BJ (cell line): ENCODE results near the gene PHACTR3. TPM values are rescaled to one million over a fixed set of nuclear protein-coding genes. Genes with fewer than 3 reads are reported as not detected.

Experiments used
- CTCF ChIA-PET: fragments of 350-600 bp; formaldehyde crosslinking; extraction: SDS; loops from one replicate; lab custom pipeline; 2021; ENCODE audit warnings: antibody characterized with exemption, inconsistent platforms; lab: Yijun Ruan, JAX
- POLR2A ChIA-PET: fragments of 300-600 bp; sonication (Branson Sonifier 250); formaldehyde crosslinking; extraction: SDS; loops from one replicate; lab custom pipeline; 2021; ENCODE audit warnings: antibody characterized with exemption; lab: Charles Lee
- DNase-seq: peaks from one replicate; pipeline ENCODE4 v3.0.0-alpha.2; 2011; ENCODE audit warnings: low read depth
- H3K27me3 ChIP-seq: 2 replicates; pipeline ENCODE4 v1.6.0; 2011; ENCODE audit warnings: low read length; ENCODE audit not compliant: control insufficient read depth, insufficient read depth
- H3K36me3 ChIP-seq: 2 replicates; pipeline ENCODE4 v1.5.1; 2011; ENCODE audit warnings: low read length; ENCODE audit not compliant: control insufficient read depth, insufficient read depth
- H3K4me3 ChIP-seq: 2 replicates; pipeline ENCODE4 v1.5.1; 2011; ENCODE audit warnings: low read depth, mild to moderate bottlenecking, control low read depth, low read length
- polyA plus RNA-seq: library from polyadenylated mRNA; depleted of rRNA; stranded (reverse); fragments of >200 nt; gene quantifications from 2 replicates; pipeline ENCODE4 v1.2.3, GENCODE V29; 2011
- TF ChIP-seq, protein P1 (sequence below): IDR thresholded peaks from 2 replicates; pipeline ENCODE4 v1.5.1; 2011; ENCODE audit warnings: low read depth, mild to moderate bottlenecking, control low read depth, inconsistent platforms, low read length, moderate library complexity; ENCODE audit not compliant: insufficient read depth

PHACTR3 gene
- polyA plus RNA-seq, 1 experiment: not detected

DNA sequence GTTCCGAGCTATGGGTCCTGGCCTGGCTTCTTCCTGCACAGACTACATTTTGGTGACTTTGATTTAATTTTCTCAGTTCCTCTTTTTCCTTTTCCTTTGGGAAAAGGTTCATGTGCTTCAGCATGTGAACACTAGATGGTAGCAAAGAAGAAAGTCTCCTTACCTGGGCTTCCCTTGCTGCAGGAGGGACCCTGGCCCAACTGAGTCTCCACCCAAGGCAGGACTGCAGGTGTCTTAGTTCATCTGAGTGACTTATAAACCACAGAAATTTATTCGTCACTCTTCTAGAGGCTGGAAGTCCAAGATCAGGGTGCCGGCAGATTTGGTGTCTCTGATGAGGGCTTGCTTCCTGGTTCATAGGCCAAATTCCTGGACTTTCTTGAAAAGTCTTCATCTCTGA lies 165.9 kb downstream of the PHACTR3 start:
- no peaks in the 10 kb centered on the region for H3K36me3 ChIP-seq
- H3K4me3 ChIP-seq: no peak overlapping the region
- TF ChIP-seq, protein P1, sequence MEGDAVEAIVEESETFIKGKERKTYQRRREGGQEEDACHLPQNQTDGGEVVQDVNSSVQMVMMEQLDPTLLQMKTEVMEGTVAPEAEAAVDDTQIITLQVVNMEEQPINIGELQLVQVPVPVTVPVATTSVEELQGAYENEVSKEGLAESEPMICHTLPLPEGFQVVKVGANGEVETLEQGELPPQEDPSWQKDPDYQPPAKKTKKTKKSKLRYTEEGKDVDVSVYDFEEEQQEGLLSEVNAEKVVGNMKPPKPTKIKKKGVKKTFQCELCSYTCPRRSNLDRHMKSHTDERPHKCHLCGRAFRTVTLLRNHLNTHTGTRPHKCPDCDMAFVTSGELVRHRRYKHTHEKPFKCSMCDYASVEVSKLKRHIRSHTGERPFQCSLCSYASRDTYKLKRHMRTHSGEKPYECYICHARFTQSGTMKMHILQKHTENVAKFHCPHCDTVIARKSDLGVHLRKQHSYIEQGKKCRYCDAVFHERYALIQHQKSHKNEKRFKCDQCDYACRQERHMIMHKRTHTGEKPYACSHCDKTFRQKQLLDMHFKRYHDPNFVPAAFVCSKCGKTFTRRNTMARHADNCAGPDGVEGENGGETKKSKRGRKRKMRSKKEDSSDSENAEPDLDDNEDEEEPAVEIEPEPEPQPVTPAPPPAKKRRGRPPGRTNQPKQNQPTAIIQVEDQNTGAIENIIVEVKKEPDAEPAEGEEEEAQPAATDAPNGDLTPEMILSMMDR: no peak
- POLR2A ChIA-PET: no interaction called here
- H3K27me3 ChIP-seq: no peaks in the 10 kb centered on the region
- DNase-seq: no peak
- CTCF ChIA-PET: interaction anchor here (1.2 kb wide), 1 partner anchor 16 kb away, joined by 5 read pairs; no protein-coding TSS in a partner anchor

DNA sequence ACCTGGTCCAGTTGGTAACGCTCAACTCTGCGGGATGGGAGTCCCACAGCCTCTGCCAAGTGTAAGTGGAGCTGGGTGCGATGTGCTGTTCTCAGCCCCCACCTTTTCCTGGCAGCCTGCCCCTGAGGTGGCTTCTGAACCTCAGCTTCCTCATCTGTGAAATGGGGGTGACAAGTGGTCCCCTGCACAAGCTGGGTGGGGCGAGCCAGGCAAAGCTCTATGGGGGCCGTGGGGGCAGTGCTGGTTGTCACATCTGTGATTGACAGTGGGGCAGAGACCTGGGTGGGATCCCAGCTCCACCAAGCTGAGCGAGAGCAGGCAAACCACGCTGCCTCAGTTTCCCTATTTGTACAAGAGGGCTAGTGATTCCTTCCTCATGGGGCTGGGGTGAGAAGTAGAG lies 166.5 kb downstream of the PHACTR3 start:
- CTCF ChIA-PET: interaction anchor here (1.2 to 1.5 kb wide), 2 partner anchors 16 to 71 kb away, joined by 3 to 5 read pairs; no protein-coding TSS in a partner anchor
- POLR2A ChIA-PET: no interaction called here
- Histone ChIP-seq H3K27me3 (no peaks in the 10 kb centered on the region), H3K36me3 (no peaks in the 10 kb centered on the region), H3K4me3 (no peak overlapping the region)
- TF ChIP-seq, protein P1: no peak
- DNase-seq: no peak

DNA sequence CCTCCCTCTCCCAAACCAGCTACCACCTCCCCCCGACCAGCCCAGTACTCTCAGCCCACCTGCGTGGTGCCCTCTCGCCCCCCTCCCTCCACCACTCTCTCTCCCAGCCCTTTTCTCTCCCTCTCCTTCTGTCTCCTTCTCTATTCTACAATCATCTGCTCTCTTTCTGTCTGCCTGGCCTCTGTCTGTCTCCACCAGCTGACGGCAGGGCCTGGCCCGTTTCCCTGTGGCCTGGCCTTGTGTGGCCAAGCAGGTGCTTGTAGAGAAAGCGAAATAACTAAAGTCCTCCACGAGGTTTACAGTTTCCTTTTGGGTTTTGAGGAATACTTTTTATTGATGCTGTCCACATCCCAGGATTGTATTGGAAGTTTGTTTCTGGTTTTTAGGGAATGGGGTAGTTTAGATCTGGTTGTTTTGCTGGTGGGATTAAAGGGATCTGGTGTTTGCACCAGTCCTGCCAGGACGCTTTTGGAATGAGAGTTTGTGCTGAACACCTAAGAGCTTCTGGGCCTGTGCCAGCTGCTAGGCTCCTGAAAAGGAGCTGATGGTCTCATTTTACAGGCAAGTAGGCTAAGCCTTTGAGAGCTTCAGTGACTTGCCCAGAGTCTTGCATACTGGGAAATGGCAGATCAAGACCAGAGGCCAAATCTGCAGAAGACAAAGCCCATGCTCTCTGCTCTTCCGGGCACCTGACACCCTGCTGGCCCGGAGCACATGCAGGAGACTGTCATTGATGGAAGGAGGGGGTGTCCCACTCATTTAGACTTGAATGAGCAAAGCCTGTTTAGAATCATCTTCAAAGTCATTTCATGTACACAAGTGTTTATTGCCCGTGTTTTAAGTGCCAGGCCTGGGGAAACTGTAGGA lies 167.4 kb downstream of the PHACTR3 start:
- ChIA-PET CTCF (interaction anchor here (1.0 to 1.5 kb wide), 2 partner anchors 12 to 70 kb away, joined by 3 to 4 read pairs; no protein-coding TSS in a partner anchor), POLR2A (no interaction called here)
- TF ChIP-seq, protein P1: no peak

DNA sequence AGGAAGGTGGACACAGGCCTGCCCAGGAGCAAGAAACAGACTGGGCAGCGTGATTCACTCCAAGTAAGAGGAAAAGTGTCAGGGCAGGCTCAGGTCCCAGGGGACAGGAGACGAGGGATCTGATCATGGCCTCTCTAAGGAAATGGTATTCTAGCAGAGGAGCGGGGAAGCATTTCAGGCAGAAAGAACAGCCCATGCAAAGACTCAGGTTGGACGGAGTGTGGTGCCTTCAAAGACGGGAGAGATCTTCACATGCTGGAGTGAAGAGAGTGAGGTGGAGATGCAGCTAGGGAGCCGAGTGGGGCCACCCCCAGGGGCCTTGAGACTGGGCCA lies 168.0 kb downstream of the PHACTR3 start:
- ChIA-PET CTCF (interaction anchor here (1.0 to 1.5 kb wide), 2 partner anchors 11 to 70 kb away, joined by 3 to 4 read pairs; no protein-coding TSS in a partner anchor), POLR2A (no interaction called here)
- H3K36me3 ChIP-seq: no peaks in the 10 kb centered on the region
- no peak for DNase-seq
- H3K4me3 ChIP-seq: no peak overlapping the region
- TF ChIP-seq, protein P1: no peak
- H3K27me3 ChIP-seq: no peaks in the 10 kb centered on the region

More for the DNA sequence above, 167.4 kb downstream of the PHACTR3 start:
- H3K27me3 ChIP-seq: no peaks in the 10 kb centered on the region
- DNase-seq: no peak
- no peaks in the 10 kb centered on the region for H3K36me3 ChIP-seq
- H3K4me3 ChIP-seq: no peak overlapping the region

DNA sequence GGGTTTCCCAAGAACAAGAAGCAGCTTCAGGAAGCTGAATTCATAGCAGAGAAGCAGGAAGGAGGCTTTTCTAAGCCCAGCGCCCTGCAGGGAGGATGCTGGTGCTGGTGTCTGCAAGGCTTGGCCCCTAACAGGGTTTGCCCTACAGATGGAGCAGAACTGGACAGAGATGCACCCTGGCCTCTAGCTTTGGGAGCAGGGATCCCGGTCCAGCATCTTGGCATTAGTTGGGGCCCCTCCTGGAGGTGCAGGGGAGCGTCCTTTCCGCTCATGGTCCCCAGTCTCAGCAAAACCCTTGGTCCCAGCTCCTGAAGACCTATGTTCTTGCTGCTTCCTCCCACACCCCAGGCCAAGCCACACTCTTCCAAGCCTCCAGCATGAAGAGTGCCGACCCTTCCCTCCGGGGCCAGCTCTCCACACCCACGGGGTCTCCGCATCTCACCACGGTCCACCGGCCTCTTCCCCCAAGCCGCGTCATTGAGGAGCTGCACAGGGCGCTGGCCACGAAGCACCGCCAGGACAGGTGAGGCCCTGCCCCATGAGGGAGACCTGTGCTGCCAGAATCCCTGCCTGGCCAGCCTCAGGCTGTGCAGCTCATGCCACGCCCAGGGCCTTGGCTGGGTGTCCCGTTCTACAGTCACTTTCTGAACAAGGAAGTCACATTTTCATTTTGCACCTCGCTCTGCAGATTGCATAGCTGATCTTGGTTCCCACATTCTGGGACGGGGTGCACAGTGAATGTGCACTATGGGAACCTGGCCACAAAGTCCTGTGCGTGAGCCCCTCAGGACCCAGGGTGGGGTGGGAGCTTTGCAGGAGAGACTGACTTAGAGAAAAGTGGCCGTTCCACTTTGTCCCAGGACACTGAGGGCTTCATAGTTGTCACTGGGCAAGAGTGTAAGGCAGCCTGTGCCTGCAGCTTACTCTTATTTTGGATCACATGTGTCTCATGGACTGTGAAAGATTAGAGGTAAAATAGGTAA lies 168.9 kb downstream of the PHACTR3 start:
- Histone ChIP-seq H3K4me3 (no peak overlapping the region), H3K36me3 (no peaks in the 10 kb centered on the region), H3K27me3 (no peaks in the 10 kb centered on the region)
- TF ChIP-seq, protein P1: no peak
- POLR2A ChIA-PET: no interaction called here
- DNase-seq: no peak
- CTCF ChIA-PET: interaction anchor here (1.0 kb wide), 1 partner anchor 14 kb away, joined by 4 read pairs; no protein-coding TSS in a partner anchor
